Stimulated activated memory B cell treated with anti-CD40 and anti-IgM and Interleukin-4, amounts not matched to agents 10 μg/mL and 1 μg/mL and 100 μg/mL, for 72 hours (primary cell): ENCODE data around the gene BET1.

Source experiments
- ATAC-seq: fragments of 150-1000 bp; cut with Tn5 transposase; 2 replicates; pipeline ENCODE4 v1.10.0; 2021
- H3K27ac Mint-ChIP-seq: one replicate; pipeline ENCODE4 v1.8.0; 2022; ENCODE audit warnings: mild to moderate bottlenecking, mixed read lengths
- H3K27me3 Mint-ChIP-seq: one replicate; pipeline ENCODE4 v1.8.0; 2022; ENCODE audit warnings: mixed read lengths
- H3K36me3 Mint-ChIP-seq: one replicate; pipeline ENCODE4 v1.8.0; 2022; ENCODE audit warnings: mixed read lengths
- H3K4me1 Mint-ChIP-seq: one replicate; pipeline ENCODE4 v1.8.0; 2022; ENCODE audit warnings: mixed read lengths
- H3K4me3 Mint-ChIP-seq: one replicate; pipeline ENCODE4 v1.8.0; 2022; ENCODE audit warnings: mild to moderate bottlenecking, moderate library complexity, mixed read lengths
- H3K9me3 Mint-ChIP-seq: one replicate; pipeline ENCODE4 v1.8.0; 2022; ENCODE audit warnings: mixed read lengths

Gene BET1, protein sequence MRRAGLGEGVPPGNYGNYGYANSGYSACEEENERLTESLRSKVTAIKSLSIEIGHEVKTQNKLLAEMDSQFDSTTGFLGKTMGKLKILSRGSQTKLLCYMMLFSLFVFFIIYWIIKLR

DNA sequence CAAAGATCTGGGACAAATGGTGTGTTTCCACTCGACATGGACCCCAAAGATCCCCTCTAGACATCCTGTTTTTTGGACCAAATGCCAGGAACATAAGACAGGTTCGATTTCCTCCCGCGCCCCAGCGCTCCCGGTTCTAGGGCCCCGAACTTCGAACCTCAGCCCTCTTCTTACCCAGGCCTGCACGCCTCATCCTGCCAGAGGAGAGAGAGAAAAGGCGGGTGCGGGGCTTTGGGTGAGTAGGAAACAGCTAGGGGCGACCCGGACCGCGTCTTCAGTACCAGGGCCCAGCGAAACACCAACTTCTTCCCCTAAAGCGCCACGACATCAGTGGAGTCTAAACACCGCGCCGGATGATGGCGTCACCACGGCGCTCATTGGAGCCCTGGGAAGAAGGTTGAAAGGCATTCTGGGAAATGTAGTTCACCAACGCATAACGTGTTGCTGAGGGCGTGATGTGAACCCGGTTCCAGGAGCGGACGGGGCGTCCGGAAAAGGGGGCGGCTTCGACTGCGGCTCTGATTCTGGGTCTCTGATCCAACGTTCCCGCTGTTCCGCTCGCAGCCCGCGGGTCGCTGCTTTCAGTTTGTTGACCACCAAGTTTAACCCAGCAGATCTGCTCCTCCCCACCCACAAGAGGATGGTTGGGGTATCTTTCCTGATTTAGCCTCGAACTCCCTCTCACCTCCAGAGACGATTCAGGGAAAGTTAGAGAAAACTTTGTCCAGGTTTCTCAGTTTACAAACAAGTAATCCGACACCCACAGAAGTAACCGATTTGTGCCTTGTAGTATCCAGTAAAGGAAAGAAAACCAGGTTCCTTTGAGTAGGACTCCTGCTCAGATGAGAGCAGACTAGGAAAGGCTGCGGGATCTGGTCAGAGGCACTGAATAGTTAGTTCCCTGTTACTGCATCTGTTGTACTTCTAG lies at the start of gene BET1:
Gene BET1 (minus strand): TSS at position 332 of the 928 bp plus-strand sequence. CDS start 139 bp downstream, at position 193.
- Mint-ChIP-seq H3K4me1 (peaks cover 42% of the 10 kb centered on the region), H3K36me3 (peaks cover 5% of the 10 kb centered on the region)
- peak; percentile 99 for ATAC-seq

DNA sequence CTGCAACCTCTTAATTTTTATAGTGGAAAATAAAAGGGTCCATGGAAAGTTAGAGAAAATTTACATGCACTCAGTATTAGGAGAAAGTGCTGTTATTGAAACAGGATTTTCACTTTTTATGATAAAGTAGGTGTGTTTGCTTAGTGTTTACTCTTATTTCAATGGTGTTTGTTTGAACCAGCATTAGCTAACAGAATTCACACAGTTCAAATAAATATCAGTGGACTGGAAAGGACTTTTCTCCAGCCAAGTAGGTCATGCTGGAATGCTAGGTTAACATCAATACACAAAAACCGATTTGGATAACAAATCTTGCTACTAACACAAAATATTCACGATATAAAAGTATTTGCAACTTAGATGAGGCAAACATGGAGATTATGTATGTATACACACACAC lies 49.4 kb upstream of the BET1 start:
- peak overlapping the region; percentile 49 for H3K27ac Mint-ChIP-seq
- no peak overlapping the region for H3K4me3 Mint-ChIP-seq
- H3K9me3 Mint-ChIP-seq: peaks cover 3% of the 10 kb centered on the region
- H3K36me3 Mint-ChIP-seq: peaks cover 9% of the 10 kb centered on the region
- peaks cover 57% of the 10 kb centered on the region for H3K4me1 Mint-ChIP-seq
- no peaks in the 10 kb centered on the region for H3K27me3 Mint-ChIP-seq
- ATAC-seq: no peak

More for the DNA sequence above, at the start of gene BET1:
- Mint-ChIP-seq H3K27ac (peak within 1 kb of the TSS; percentile 100), H3K9me3 (no peaks in the 10 kb centered on the region), H3K4me3 (peak within 1 kb of the TSS; percentile 100), H3K27me3 (no peaks in the 10 kb centered on the region)

DNA sequence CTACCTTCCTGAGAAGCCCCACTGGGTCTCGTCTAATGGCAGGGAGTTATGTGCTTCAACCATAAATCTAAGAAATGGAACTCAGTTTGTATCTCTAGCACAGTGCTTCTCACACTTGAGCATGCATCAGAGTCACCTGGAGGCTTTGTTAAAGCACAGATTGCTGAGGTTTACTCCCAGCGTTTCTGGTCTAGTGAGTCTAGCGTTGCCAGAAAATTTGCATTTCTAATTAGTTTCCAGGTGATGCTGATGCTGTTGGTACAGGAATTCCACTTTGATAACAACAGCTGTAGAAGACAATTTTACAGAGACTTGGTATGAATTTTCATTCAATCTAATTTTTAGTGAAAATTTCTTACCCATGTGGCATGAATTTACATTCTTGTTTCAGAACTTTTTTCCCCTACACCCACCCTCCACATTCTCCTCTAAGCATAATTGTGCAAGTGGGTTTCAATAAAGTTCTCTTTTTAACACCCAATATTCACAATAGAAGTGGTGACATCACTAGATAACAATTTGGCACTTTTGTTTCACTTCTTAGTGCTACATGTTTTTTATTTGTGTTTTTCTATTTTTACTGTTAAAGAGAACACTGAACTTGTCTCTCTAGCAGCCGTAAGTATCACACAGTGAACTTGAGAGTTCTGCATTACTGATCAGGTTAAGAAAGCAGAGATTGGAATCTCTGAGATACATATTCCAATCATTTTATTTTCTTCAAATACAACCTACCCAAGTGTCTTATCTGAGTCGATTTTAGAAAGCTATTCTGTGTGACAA lies 48.4 kb upstream of the BET1 start:
- Mint-ChIP-seq H3K36me3 (peaks cover 9% of the 10 kb centered on the region), H3K27me3 (no peaks in the 10 kb centered on the region), H3K27ac (peak overlapping the region; percentile 49), H3K9me3 (peaks cover 3% of the 10 kb centered on the region), H3K4me3 (peak overlapping the region; percentile 9), H3K4me1 (peaks cover 66% of the 10 kb centered on the region)
- ATAC-seq: peak; percentile 61

DNA sequence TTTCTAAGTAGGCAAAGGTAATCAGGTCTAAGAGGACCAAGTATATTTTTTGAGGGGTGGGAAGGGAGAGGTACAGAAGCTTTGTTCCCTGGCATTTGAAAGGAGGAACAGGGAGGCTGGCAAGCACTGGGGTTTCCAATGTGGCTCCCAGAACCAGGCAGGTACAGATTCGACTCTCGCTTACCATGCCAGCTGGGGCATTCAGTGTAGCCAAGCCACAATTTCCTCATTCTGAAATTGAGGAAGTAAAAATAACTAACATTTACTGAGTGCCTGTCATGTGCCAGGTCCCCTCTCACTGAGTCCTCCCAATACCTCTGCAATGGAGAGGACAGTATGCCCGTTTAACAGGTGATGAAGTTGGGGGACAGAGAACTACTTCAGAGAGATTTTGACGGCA lies 45.9 kb upstream of the BET1 start:
- Mint-ChIP-seq H3K27ac (peak overlapping the region; percentile 96), H3K9me3 (no peaks in the 10 kb centered on the region), H3K27me3 (no peaks in the 10 kb centered on the region), H3K4me3 (peak overlapping the region; percentile 53), H3K36me3 (peaks cover 7% of the 10 kb centered on the region), H3K4me1 (peaks cover 63% of the 10 kb centered on the region)
- ATAC-seq: peak; percentile 96

DNA sequence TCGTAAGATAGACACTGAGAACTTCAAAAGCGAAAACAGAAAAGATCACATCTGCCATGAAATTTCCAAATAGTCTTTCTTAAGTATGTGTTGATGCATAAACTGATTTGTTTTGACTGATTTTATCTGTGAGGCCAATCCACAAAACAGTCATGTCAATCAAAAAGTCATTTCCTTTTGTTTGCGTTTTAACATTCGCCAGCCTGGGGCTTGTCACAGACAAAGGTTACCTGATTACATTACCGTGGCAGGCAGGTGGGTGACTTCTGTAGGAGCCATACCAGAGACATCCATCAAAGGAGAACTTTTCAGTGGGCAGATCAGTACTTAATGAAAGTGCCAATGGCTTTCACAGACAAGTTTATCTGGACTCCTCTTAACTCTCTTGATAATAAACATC lies 45.5 kb upstream of the BET1 start:
- Mint-ChIP-seq H3K36me3 (peaks cover 7% of the 10 kb centered on the region), H3K4me1 (peaks cover 63% of the 10 kb centered on the region), H3K27ac (peak overlapping the region; percentile 96), H3K27me3 (no peaks in the 10 kb centered on the region), H3K4me3 (peak overlapping the region; percentile 53), H3K9me3 (no peaks in the 10 kb centered on the region)
- peak; percentile 71 for ATAC-seq

DNA sequence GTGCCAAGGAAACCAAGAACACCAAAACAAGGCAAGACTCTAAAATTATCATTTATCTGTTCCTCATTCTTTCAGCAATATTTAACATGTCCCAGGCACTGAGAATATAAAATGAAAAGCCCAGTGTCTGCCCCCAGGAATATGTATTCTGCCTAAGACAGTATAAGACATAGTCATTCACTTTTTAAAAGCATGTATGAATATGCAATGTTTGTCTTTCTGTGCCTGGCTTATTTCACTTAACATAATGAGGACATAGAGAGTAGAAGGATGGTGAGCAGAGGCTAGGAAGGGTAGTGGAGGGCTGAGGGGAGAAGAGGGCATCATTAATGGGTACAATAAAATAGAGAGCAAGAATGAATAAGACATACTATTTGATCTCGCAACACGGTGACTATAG lies 44.6 kb upstream of the BET1 start:
- H3K27ac Mint-ChIP-seq: peak overlapping the region; percentile 96
- no peaks in the 10 kb centered on the region for H3K9me3 Mint-ChIP-seq
- H3K27me3 Mint-ChIP-seq: no peaks in the 10 kb centered on the region
- peaks cover 58% of the 10 kb centered on the region for H3K4me1 Mint-ChIP-seq
- no peak for ATAC-seq
- peaks cover 7% of the 10 kb centered on the region for H3K36me3 Mint-ChIP-seq
- no peak overlapping the region for H3K4me3 Mint-ChIP-seq

DNA sequence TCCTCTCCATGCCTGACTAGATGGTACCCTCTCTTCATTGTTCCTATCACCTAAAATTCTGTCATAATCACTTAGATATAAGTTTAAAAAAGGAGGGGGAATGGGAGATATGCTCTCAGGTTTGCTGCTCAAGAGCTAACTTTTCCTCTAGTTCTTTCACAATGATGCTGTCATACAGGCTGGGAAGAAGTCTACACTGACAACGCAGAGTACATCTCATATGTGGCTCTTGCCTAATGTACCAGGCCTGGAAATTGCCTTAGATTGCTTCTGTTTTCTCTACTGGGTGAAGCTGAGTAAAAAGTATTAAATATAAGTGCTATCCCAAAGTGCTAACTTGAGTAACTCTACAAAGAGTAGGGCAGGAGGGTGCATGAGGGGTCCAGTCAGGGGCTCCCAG lies 43.8 kb upstream of the BET1 start:
- H3K27me3 Mint-ChIP-seq: no peaks in the 10 kb centered on the region
- H3K36me3 Mint-ChIP-seq: peaks cover 7% of the 10 kb centered on the region
- H3K9me3 Mint-ChIP-seq: no peaks in the 10 kb centered on the region
- H3K4me1 Mint-ChIP-seq: peaks cover 61% of the 10 kb centered on the region
- ATAC-seq: no peak
- H3K4me3 Mint-ChIP-seq: peak overlapping the region; percentile 22
- peak overlapping the region; percentile 96 for H3K27ac Mint-ChIP-seq

DNA sequence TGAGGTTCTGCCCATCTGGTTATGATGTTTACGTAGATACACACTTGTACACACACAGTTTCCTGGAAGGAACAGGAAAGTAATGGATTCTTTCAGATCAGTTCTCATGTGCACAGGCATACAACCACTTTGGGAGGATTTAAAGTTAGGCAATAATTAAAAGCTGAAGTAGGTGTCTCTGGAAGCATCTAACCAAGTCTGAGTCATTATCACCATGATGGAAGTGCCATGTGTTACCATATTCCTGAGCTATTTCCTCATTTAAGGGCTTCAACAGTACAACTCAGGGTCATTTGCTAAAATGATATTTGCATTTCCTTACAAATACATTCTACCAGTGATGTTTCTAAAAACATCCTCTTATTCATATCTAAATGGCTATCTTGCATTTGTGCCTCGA lies 41.4 kb upstream of the BET1 start:
- Mint-ChIP-seq H3K36me3 (peaks cover 7% of the 10 kb centered on the region), H3K4me3 (no peak overlapping the region), H3K27ac (peak overlapping the region; percentile 41), H3K27me3 (no peaks in the 10 kb centered on the region), H3K9me3 (peaks cover 2% of the 10 kb centered on the region), H3K4me1 (peaks cover 60% of the 10 kb centered on the region)
- ATAC-seq: no peak

DNA sequence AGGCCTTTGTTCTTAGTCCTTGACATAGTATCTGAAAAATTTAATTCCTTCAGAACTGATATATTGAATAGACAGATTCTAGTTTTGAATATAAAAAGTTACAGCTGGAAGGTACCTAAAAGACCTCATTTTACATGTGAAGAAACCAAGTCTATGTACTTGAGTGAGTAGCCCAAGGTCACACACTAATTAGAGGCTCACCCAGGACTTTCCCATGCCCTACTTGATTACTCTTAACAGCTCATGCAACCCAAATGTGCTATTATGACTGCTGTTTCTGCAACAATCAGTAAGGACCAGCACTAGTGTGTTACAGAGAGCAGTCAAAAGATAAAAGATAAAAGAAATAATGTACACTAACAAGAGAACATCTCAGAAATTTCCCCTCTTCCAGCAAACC lies 40.7 kb upstream of the BET1 start:
- Mint-ChIP-seq H3K4me1 (peaks cover 56% of the 10 kb centered on the region), H3K9me3 (peaks cover 2% of the 10 kb centered on the region), H3K27ac (no peak overlapping the region), H3K27me3 (no peaks in the 10 kb centered on the region), H3K4me3 (no peak overlapping the region), H3K36me3 (peaks cover 7% of the 10 kb centered on the region)
- ATAC-seq: peak; percentile 63

DNA sequence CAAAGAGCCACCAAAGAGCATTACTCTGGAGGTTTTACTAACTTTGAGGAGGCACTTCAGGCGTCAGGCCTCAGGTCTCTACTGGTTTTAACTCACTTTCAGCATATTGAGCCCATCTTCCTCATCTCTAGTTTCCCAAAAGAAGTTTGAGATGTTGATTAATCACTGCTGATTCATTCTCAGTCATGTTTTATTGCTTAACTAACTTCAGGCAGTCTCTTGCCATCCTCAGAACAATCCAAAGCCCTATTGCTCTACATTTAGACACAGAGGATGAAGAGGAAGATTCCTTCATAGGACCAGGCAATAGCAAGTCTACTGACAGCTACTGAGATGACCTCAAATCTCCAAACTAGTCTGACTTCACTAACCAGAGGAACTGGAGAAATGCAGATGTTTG lies 39.1 kb upstream of the BET1 start:
- H3K27me3 Mint-ChIP-seq: no peaks in the 10 kb centered on the region
- H3K36me3 Mint-ChIP-seq: peaks cover 7% of the 10 kb centered on the region
- H3K27ac Mint-ChIP-seq: no peak overlapping the region
- H3K9me3 Mint-ChIP-seq: peaks cover 2% of the 10 kb centered on the region
- H3K4me3 Mint-ChIP-seq: no peak overlapping the region
- ATAC-seq: no peak
- H3K4me1 Mint-ChIP-seq: peaks cover 47% of the 10 kb centered on the region

DNA sequence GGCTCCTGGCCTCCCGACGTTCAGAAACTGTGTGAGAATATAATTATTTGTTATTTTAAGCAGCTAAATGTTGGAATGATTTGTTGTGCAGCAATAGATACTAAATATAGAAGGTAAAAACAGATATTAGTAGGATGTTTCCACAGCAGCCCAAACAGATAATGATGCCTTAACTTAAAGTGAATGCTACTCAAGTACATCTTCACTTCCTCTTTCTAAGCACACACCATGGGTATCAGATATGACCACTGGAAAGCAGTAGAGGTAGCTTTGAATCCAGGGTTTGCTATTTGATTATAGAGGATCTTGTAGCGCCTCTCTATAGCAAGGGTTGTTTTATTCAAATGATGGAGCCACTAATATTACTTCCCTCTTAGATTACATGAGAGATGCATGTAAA lies 38.2 kb upstream of the BET1 start:
- no peak overlapping the region for H3K4me3 Mint-ChIP-seq
- peaks cover 7% of the 10 kb centered on the region for H3K36me3 Mint-ChIP-seq

DNA sequence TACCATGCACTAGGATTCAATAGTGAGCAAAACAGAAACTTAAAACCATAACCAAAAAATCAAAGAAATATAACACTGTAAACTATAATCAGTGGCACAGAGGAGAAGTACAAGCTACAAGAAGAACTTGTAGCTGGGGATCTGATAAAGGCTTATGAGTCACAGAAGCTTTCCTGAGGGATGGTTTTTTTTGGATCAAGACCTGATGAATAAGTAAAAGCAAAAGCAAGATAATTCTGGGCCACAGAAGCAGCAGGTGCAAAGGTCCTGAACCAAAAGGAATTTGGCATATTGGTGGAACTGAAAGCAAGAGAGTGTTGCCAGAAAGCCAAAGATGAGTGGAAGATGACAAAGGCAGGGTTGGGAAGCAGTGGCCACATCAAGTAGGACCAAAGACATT lies 37.4 kb upstream of the BET1 start:
- Mint-ChIP-seq H3K4me3 (no peak overlapping the region), H3K9me3 (peaks cover 2% of the 10 kb centered on the region), H3K27ac (peak overlapping the region; percentile 53), H3K27me3 (no peaks in the 10 kb centered on the region), H3K36me3 (peaks cover 7% of the 10 kb centered on the region), H3K4me1 (peaks cover 41% of the 10 kb centered on the region)
- ATAC-seq: no peak

More for the DNA sequence above, 38.2 kb upstream of the BET1 start:
- peaks cover 2% of the 10 kb centered on the region for H3K9me3 Mint-ChIP-seq
- ATAC-seq: peak; percentile 76
- no peak overlapping the region for H3K27ac Mint-ChIP-seq
- H3K4me1 Mint-ChIP-seq: peaks cover 41% of the 10 kb centered on the region
- no peaks in the 10 kb centered on the region for H3K27me3 Mint-ChIP-seq

DNA sequence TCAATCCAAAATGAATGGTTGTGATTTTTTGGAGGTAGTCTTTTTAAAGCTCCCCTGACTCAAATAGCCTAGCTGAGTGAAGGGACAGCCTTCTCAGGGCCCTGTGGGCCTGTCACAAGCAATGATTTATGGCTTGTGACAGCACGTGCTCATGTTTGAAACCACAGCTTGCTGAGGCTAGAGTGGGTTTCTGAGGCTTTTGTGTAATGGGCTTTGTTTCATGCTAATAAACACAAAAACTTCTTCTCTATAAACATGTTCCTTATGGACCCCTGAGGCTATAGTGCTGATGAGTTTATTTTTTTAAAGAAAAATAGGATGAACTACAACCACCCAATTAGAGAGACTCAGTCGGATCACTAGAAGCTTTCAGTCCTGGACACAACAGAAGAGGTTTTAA lies 36.1 kb upstream of the BET1 start:
- H3K4me3 Mint-ChIP-seq: no peak overlapping the region
- ATAC-seq: no peak
- no peaks in the 10 kb centered on the region for H3K27me3 Mint-ChIP-seq
- H3K36me3 Mint-ChIP-seq: no peaks in the 10 kb centered on the region
- H3K9me3 Mint-ChIP-seq: peaks cover 2% of the 10 kb centered on the region
- H3K4me1 Mint-ChIP-seq: peaks cover 40% of the 10 kb centered on the region
- H3K27ac Mint-ChIP-seq: peak overlapping the region; percentile 48

DNA sequence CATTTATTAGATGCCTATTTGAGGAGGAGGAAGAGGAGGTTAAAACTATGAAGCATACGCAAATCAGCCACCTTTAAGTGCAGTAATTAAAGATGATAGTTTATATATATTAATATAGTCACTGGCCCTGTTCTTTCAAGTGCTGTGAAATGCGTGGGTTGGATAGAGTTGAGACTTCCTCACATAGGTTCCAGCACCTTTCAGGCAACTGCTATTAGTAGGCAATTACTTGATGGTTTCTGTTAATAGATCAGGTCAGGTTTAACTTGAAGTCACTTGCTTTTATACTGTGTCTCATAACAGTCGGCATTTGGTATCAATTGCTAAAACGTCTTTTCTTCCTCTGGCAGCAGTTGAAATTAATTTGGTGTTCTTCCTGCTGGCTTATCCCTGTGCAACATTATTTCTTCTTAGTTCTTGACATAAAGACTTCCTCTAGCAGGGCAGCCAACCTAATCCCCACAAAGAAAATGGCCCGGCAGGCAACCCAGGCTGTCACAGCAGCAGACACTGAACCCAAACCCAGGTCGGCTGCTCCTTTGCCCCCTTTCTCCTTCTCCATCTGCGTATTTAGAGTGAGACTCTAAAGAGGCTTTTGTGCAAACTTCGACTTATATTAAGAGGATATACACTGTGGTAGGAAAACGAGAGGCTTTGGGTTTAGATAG lies 35.3 kb upstream of the BET1 start:
- ATAC-seq: peak; percentile 54
- peaks cover 2% of the 10 kb centered on the region for H3K9me3 Mint-ChIP-seq
- no peaks in the 10 kb centered on the region for H3K36me3 Mint-ChIP-seq
- peak overlapping the region; percentile 48 for H3K27ac Mint-ChIP-seq
- peaks cover 40% of the 10 kb centered on the region for H3K4me1 Mint-ChIP-seq
- H3K27me3 Mint-ChIP-seq: no peaks in the 10 kb centered on the region
- H3K4me3 Mint-ChIP-seq: no peak overlapping the region

DNA sequence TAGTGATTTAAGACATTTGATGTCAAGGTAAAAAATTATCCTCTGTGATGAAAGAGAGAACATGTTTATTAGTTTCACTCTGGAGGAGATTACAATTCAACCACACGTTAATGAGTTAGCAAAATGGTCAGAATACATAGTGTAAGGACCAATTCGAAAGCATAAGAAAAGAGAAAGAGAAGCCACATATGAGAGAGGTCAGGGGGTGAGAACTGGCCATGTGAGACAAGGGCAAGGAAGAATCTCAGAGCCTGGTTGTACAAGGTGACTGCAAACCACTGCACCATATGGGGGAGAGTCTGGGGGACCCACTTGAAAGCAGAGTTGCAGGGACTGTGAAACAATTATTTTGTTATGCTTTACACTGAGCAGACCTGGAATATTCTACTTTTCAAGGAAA lies 27.7 kb upstream of the BET1 start:
- no peak for ATAC-seq
- Mint-ChIP-seq H3K9me3 (no peaks in the 10 kb centered on the region), H3K27me3 (no peaks in the 10 kb centered on the region), H3K4me1 (peaks cover 13% of the 10 kb centered on the region), H3K4me3 (no peak overlapping the region), H3K27ac (no peak overlapping the region), H3K36me3 (no peaks in the 10 kb centered on the region)
